ENCODE measurements around the gene CLIP3.

CLIP3 gene

GRCh38 chr19:35975608-35976214, 57.0 kb downstream of the CLIP3 start:
- DNase-seq (ENCODE audit: low read depth), result no peak

- DNase-seq (ENCODE audit: low read depth), result no peak
Measured at GRCh38 chr19:35973487-35973886, 59.2 kb downstream of the CLIP3 start.

- no peak for DNase-seq (ENCODE audit: low read depth)
Measured at GRCh38 chr19:35966771-35967170, 65.9 kb downstream of the CLIP3 start.
